Calu3 (cell line): Measurements from ENCODE around the gene ENO2. TPM values are rescaled to one million over a fixed set of nuclear protein-coding genes. Genes with fewer than 3 reads are reported as not detected.

Source experiments
- BruUV-seq: library from RNA; stranded (reverse); fragments of 400-500 nt; replicated peaks from 2 replicates; lab custom pipeline; 2021; lab: Mats Ljungman, UMichigan
- CTCF ChIA-PET: fragments of 300-600 bp; sonication (Branson Sonifier 250); formaldehyde crosslinking; loops from one replicate; lab custom pipeline; 2022; ENCODE audit warnings: antibody characterized with exemption; lab: Charles Lee
- DNase-seq: peaks from one replicate; pipeline ENCODE4 v3.0.0; 2022
- H3K27ac Mint-ChIP-seq: one replicate; pipeline ENCODE4 v1.8.0; 2022; ENCODE audit warnings: mixed read lengths; ENCODE audit not compliant: unreplicated experiment
- H3K27me3 Mint-ChIP-seq: one replicate; pipeline ENCODE4 v1.8.0; 2022; ENCODE audit warnings: mixed read lengths; ENCODE audit not compliant: unreplicated experiment
- H3K36me3 Mint-ChIP-seq: one replicate; pipeline ENCODE4 v1.8.0; 2022; ENCODE audit warnings: mild to moderate bottlenecking, moderate library complexity, mixed read lengths; ENCODE audit not compliant: insufficient read depth, unreplicated experiment
- H3K4me1 Mint-ChIP-seq: one replicate; pipeline ENCODE4 v1.8.0; 2022; ENCODE audit warnings: mild to moderate bottlenecking, low read depth, mixed read lengths; ENCODE audit not compliant: unreplicated experiment
- H3K4me3 Mint-ChIP-seq: one replicate; pipeline ENCODE4 v1.8.0; 2022; ENCODE audit warnings: mild to moderate bottlenecking, low read depth, moderate library complexity, mixed read lengths; ENCODE audit not compliant: unreplicated experiment
- H3K9me3 Mint-ChIP-seq: one replicate; pipeline ENCODE4 v1.8.0; 2022; ENCODE audit warnings: low read depth, mixed read lengths; ENCODE audit not compliant: unreplicated experiment
- intact Hi-C: fragments of 100-400 bp; cut with micrococcal nuclease; formaldehyde crosslinking; loops from one replicate; pipeline ENCODE4 v1.10.0; 2022; ENCODE audit not compliant: unreplicated experiment
- total RNA-seq: library from RNA; stranded (reverse); gene quantifications from 2 replicates; pipeline ENCODE4 v1.2.3, GENCODE V29; 2022
- TF ChIP-seq, protein P1 (sequence below): fragments of 200-600 bp; IDR thresholded peaks from one replicate; pipeline ENCODE4 v1.8.0; 2022; ENCODE audit warnings: antibody characterized with exemption; ENCODE audit not compliant: unreplicated experiment

The ENO2 gene
- total RNA-seq, 1 experiment from 2014 or later = 16.1 TPM

- H3K9me3 Mint-ChIP-seq = no peaks in the 10 kb centered on the region
- H3K27me3 Mint-ChIP-seq = peaks cover 13% of the 10 kb centered on the region
- peak overlapping the region; percentile 100 for H3K27ac Mint-ChIP-seq
- intact Hi-C loops = loop anchor here (1.0 to 5.0 kb wide), 4 partner anchors 18 to 168 kb away; partner anchors contain the start of genes C1R and TPI1
- no TSS peak for BruUV-seq
- peak; percentile 93 for DNase-seq
- TF ChIP-seq, protein P1, sequence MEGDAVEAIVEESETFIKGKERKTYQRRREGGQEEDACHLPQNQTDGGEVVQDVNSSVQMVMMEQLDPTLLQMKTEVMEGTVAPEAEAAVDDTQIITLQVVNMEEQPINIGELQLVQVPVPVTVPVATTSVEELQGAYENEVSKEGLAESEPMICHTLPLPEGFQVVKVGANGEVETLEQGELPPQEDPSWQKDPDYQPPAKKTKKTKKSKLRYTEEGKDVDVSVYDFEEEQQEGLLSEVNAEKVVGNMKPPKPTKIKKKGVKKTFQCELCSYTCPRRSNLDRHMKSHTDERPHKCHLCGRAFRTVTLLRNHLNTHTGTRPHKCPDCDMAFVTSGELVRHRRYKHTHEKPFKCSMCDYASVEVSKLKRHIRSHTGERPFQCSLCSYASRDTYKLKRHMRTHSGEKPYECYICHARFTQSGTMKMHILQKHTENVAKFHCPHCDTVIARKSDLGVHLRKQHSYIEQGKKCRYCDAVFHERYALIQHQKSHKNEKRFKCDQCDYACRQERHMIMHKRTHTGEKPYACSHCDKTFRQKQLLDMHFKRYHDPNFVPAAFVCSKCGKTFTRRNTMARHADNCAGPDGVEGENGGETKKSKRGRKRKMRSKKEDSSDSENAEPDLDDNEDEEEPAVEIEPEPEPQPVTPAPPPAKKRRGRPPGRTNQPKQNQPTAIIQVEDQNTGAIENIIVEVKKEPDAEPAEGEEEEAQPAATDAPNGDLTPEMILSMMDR = peak; percentile 62
- CTCF ChIA-PET = interaction anchor here (1.0 to 4.3 kb wide), 9 partner anchors 18 to 169 kb away, joined by 4 to 90 read pairs (median 7); partner anchors contain the start of genes C1RL, LPCAT3 and SPSB2
- peak overlapping the region; percentile 87 for H3K4me3 Mint-ChIP-seq
- peaks cover 87% of the 10 kb centered on the region for H3K36me3 Mint-ChIP-seq
- peaks cover 49% of the 10 kb centered on the region for H3K4me1 Mint-ChIP-seq
These were observed 30.2 kb downstream of the ENO2 start for GRCh38 chr12:6944381-6945186.

GRCh38 chr12:6945613-6946012 lies 31.2 kb downstream of the ENO2 start:
- DNase-seq = no peak
- Mint-ChIP-seq H3K36me3 (peaks cover 78% of the 10 kb centered on the region), H3K4me1 (peaks cover 49% of the 10 kb centered on the region), H3K9me3 (no peaks in the 10 kb centered on the region), H3K27me3 (peaks cover 13% of the 10 kb centered on the region), H3K27ac (peak overlapping the region; percentile 100), H3K4me3 (peak overlapping the region; percentile 87)
- TF ChIP-seq, protein P1 = no peak
- intact Hi-C loops = loop anchor here (5.0 kb wide), 1 partner anchor 167 kb away; no protein-coding TSS in a partner anchor
- CTCF ChIA-PET = interaction anchor here (0.9 to 4.3 kb wide), 9 partner anchors 8 to 163 kb away, joined by 3 to 90 read pairs (median 7); partner anchors contain the start of genes C1RL, LPCAT3 and SPSB2
- BruUV-seq = no TSS peak

- peak overlapping the region; percentile 87 for H3K4me3 Mint-ChIP-seq
- no TSS peak for BruUV-seq
- CTCF ChIA-PET = interaction anchor here (0.9 to 4.3 kb wide), 9 partner anchors 9 to 162 kb away, joined by 3 to 90 read pairs (median 7); partner anchors contain the start of genes C1RL, LPCAT3 and SPSB2
- peak overlapping the region; percentile 100 for H3K27ac Mint-ChIP-seq
- H3K9me3 Mint-ChIP-seq = no peaks in the 10 kb centered on the region
- H3K4me1 Mint-ChIP-seq = peaks cover 49% of the 10 kb centered on the region
- intact Hi-C loops = loop anchor here (5.0 kb wide), 1 partner anchor 166 kb away; no protein-coding TSS in a partner anchor
- TF ChIP-seq, protein P1 = no peak
- H3K27me3 Mint-ChIP-seq = peaks cover 13% of the 10 kb centered on the region
- H3K36me3 Mint-ChIP-seq = peaks cover 71% of the 10 kb centered on the region
- DNase-seq = peak; percentile 98
These were observed 31.9 kb downstream of the ENO2 start for GRCh38 chr12:6946033-6946919.

- peaks cover 65% of the 10 kb centered on the region for H3K36me3 Mint-ChIP-seq
- no peak for DNase-seq
- peak overlapping the region; percentile 100 for H3K27ac Mint-ChIP-seq
- TF ChIP-seq, protein P1 = no peak
- peaks cover 49% of the 10 kb centered on the region for H3K4me1 Mint-ChIP-seq
- BruUV-seq = no TSS peak
- intact Hi-C loops = loop anchor here (5.0 kb wide), 1 partner anchor 165 kb away; no protein-coding TSS in a partner anchor
- H3K27me3 Mint-ChIP-seq = peaks cover 13% of the 10 kb centered on the region
- H3K9me3 Mint-ChIP-seq = no peaks in the 10 kb centered on the region
- CTCF ChIA-PET = interaction anchor here (0.7 to 4.3 kb wide), 6 partner anchors 16 to 161 kb away, joined by 3 to 90 read pairs (median 8); partner anchors contain the start of genes C1RL and LPCAT3
- H3K4me3 Mint-ChIP-seq = peak overlapping the region; percentile 87
These were observed 32.6 kb downstream of the ENO2 start for GRCh38 chr12:6946920-6947374.
